HG02610 (cell line): ENCODE data around the gene NR2E3.

Experiments
- ATAC-seq: cut with Tn5 transposase; IDR thresholded peaks from one replicate; pipeline ENCODE4 v1.9.1; 2021; ENCODE audit warnings: mild to moderate bottlenecking, moderate library complexity; ENCODE audit not compliant: unreplicated experiment

Gene NR2E3

DNA sequence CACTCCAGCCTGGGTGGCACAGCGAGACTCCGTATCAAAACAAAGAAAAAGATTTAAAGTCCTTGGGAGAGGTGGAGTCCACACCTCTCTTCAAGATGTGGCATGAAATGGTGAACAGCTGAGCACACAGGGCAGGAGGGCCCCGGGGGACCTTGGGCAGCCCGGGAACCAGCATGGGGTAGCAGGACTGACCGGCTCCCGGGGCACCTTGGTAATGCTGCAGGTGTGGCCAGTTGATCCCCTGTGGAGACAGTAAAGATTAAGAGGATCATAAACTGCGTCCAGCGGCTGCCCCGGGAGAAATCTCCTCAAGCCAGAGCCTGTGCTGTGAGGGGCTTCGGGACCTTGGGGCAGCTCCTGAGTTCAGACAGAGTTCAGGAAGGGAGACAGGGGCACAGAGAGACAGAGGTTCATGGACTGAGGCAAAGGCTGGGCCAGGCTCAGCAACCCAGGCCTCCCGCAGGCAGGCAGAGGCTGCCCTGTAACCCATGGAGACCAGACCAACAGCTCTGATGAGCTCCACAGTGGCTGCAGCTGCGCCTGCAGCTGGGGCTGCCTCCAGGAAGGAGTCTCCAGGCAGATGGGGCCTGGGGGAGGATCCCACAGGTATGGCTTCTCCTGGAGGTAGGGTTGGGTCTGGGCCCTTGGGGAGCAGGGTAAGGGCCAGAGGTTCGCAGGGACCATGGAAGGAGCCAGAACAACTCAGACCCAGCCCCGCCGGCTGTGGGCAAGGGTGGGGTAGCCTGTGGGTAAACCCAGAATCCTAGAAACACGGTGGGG lies at the start of gene NR2E3:
NR2E3 (plus strand) TSS at position 299 of the 780 bp plus-strand sequence; CDS start at position 489, 190 bp downstream.
- no peak for ATAC-seq

DNA sequence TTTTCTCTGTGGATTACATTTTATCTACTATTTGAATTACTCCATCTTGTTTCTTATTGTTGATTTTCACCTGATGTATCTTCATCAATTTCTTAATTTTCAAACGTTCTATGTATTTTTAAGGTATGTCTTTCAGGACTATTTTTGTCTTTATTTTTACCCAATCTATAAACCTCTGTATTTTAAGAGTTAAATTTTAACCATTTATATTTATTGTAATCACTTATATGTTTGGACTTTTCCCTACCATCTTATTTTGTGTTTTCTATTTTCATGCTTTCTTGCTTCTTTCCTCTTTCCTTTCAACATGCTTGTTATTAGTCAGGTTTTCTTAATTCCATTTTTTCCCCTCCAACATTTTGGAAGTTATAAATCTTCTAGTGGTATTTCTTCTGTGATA lies 49.5 kb upstream of the NR2E3 start:
- no peak for ATAC-seq

DNA sequence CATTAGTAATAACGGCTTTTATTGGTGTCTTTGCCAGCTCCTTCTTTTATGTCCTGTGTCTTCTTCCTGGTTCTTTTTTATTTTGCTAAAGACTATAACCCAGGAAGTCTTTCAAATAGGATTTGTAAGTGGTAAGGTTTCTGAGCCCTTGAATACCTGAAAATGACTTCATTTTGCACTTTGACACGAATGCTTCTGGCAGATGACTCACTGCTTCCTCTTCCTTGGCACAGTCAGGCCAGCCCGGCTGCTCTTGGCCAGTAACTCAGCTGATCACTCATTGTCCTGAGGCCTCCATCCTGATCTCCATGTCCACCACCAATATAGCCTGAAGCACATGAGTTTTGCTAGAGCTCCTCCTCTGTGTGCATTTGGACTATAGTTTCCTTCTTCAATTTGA lies 48.7 kb upstream of the NR2E3 start:
- no peak for ATAC-seq

DNA sequence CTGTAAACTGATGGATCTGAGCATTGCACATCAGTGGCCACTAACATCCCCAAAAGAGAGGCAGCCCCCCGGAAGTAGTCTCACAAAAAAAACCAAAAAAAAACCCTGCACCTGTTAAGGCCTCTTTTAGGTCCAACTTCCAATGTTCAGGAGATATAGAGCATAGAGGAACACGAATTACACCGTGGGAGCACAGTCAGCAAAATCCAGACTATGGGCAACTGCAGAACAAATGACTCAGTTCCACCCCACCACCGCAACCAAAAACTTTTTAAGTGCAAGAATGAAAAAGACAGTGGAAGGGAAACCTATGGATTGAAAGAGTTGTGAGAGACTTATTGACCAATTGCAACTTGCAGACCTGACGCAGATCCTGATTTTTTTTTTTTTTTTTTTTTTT lies 42.2 kb upstream of the NR2E3 start:
- no peak for ATAC-seq

DNA sequence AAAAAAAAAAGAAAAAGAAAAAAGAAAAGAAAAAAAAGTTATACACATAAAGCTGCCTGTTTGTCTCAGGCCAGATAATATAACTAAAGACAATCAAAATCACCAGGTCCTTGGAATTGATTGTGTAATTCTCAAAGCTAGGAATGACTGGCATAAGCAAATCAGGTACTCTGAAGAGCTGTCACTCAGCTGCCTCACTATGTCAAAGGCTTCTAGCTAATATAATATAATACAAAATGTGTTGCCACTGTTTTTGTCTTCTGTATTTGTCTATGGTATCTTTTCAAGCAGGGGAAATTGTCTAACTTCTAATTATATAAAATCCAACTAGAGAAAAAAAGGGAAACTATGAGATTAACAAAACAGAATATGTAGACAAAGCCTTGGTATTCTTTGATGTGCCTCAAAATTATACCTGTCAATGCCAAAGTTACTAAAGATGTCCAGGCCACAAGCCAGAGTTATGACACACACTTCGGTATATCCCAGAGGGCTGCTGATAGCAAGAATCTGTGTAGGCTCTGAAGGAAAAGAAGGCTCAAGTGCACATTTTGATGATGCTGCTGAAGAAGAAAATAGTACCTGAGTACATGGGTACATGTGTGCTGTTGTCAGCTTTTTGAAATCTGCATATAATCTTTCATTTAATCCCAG lies 37.0 kb upstream of the NR2E3 start:
- no peak for ATAC-seq

DNA sequence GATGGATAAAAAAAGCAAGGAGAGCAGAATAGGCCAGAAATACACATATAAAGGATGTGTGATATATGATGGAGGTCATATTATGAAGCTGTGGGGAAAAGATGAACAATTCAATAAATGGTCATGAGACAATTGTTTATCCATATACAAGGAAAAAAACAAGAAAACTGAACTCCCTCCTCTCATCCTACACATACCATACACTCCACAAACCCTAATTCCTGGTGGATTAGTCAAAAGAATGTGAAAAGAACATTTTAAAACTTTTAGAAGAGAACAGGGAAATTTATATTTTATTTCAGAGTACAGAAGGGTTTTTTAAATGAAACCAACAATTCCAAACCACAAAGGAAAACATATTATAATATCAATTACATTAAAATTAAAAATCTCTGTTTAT lies 34.5 kb upstream of the NR2E3 start:
- ATAC-seq: no peak

DNA sequence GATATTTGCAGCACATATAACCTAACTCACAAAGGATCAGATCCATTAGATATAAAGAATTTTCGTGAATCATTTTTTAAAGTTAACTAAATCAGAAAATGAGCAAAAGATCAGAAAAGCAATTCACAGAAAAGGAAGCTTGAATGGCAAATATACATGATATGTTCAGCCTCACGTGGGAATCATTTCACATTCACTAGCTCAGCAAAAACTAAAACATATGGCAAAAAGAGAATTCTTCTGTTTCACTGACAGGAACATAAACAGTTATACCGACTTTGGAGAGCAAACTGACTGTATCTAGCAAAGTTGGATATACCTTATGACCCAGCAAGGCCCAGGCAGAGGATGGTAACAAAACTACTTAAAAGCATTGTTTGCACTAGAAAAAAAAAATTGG lies 34.0 kb upstream of the NR2E3 start:
- ATAC-seq: no peak

DNA sequence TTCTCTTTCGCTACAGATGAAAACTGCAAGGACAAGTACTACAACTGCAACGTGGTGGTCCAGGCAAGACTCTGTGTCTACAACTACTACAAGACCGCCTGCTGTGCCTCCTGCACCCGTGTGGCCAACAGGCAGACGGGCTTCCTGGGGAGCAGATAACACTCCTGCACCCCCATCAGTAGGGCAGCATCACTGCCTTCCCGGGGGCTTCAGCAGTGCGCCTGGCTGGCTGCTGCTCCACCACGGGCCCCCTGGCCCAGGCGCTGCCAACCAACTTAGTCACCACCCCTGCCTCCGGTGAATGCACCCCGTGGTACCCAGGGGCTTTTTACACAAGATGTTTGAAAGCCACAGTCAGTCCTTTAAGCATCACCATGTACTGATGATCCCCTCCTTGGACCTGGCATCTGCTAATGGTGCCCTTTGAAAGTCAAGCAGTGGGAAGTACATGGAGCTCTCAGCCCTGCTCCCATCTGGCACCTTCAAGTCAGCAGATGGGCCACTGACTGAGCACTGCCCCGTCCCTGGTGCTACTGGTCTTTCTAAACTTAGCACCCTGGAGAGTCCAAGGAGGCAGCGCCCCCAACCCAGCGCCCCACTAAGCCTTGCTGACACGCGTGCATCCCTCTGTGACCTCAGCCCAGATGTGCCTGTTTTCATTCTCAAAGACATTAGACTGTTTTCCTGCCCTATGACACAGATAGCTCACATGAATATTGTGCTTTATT lies 33.0 kb upstream of the NR2E3 start:
- ATAC-seq: no peak

DNA sequence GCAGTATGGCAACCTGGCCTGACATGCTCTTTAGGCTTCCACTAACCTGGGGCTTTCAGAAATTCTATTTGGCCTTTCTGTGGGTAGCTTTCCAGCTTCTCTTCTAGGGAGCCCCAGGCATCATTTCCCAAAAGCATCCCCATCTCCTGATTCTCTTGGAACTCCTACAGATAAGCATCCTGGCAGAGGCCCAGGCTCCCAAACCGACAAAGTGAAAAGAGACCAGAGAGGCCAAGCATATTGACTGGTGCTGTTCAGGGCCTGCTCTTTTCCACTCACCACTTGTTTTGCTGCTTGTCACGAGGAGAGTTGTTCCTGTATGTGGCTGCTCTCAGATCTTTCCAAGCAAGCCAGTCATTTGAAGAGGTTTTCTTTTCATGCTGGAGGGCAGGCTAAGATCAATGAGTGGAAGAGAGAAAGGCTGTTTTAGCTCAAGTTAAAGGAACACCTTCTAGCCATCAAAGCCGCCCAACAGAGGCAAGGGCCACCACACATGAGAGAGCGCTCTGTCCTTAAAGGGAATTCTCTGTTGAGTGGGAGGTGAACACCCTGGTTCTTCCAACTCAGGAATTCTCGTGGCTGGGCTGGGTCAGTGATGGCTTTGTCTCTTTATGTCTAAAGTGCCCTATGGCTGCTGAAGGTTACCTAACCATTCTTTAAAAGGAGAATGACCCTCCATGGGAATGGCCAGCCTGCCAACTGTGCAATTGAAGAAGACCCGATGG lies 31.1 kb upstream of the NR2E3 start:
- no peak for ATAC-seq

DNA sequence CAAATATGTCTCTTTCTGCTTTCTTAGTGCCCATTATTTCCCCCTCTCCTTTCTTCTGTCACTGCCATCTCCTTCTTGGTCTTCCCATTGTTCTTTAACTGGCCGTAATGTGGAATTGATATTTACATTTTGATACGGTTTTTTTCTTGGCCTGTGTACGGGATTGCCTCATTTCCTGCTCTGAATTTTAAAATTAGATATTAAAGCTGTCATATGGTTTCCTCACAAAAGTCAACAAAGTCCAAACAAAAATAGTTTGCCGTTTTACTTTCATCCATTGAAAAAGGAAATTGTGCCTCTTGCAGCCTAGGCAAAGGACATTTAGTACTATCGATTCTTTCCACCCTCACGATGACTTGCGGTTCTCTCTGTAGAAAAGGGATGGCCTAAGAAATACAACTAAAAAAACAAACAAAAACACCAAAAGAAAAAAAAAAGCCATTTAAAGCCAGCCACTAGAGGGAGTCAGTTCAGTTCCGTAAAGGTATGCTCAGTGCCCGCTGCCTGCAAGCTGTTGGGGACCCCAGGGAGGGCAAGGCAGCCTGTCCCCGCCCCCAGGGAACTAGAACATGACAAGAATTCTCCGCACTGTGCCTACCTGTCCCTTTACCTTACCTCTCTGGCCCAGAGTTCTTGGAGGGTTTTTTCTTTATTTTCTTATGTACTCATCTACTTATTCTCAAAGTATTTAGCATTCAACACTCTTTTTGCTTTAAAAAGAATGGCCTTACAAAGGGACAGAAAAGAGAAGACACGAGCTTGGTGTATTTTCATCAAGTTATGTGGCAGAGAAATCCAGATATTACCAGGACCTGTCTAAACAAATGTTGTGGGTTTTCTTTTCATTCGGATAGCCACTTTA lies 30.0 kb upstream of the NR2E3 start:
- no peak for ATAC-seq

DNA sequence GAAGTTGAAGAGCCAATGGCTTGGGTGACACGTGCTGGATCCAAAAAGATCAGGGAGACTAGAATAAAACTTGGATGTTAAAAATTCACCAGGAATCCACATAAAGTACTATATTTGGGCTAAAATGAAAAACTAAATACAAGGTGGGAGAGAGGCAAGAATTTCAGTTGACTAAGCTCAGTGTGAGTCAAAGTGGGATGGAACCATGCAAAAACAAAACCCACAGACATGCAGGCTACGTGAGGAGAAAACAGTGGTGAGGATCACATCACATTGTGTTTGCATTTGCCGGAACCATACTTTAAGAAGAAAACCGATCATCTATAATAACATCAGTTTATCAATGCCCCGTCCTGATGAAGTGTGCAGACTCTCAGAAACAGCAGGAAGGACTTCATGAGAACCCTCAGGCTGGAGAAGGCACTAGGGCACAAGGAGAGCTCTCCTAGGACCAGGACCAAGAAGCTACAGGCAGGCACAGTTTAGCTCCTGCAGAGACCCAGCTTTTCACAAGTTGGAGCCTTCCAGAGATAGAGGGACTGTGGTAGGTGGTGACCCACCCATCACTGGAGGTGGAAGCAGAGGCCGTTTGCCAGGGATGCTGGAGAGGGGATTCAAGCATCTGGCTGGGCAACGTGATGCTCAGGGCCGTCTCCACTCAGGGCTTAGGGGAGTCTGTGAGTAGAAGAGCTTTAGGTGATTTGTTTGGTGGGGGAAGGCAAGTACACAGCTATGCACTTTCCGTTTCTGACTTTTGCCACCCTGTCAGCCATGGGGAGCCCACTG lies 29.0 kb upstream of the NR2E3 start:
- peak; percentile 59 for ATAC-seq

DNA sequence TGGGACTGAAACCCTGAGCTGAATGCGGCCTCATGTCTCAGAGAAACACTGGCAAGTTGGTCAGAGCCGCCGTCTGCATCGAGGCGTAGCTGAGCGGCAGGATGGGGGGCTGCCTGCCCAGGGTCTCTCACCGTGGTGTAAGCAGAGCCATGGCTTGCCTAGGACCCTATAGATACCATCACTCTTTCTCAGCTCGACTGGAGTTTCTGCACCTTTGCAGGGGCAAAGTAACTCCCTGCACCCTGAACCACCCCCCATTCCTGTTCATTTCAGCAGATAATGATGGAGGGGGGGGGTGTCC lies 28.4 kb upstream of the NR2E3 start:
- ATAC-seq: no peak

DNA sequence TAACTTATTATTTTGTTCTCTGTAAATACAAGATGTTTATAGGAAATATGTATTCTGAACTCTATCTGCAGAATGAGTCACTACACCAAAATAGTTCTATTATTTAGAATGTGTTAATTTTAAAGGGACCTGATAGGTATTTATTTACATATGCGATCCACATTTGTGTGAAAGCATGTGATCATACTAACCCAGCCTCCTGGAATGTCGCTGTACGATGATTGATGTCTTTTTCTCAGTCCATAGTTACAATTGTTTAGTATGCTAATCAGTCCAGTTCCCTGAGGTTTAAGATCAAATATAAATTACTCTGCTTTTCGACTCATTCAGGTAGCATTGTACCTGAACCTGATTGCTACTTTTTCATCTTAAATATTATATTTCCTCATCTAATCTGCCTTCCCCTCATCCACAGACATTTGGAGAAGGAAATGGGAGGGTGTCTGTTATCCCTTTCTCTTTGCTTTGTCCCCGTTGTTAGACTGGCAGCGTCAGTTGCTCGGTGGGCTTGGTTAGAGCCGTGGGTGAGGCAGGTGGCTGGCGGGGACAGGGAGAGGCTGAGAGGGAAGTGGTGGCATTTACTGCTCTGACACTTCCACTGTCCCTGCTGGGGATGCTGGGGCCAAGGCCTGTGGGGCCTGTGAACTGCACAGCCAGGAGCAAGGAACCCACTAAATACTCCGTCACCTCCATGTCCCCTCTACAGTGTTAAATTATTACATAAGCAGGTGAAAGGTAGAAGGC lies 27.8 kb upstream of the NR2E3 start:
- no peak for ATAC-seq

DNA sequence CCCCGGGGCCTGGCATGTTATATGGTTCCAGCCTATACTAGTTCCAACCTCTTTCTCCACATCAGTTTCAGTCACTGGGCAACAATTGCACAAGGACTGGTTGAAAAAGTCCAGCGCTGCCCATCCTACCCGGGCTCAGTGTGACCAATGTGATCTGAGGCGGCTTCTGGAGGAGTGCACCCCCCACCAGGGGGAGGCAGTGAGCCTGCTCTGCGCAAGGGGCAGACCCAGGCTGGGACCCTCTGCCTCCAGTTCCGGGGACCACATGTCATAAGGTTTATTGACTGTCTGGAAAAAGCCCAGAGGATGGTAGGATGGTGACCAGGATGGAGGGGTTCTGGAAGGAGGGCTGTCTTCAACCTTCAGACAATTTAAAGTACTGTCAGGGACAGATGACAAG lies 25.6 kb upstream of the NR2E3 start:
- ATAC-seq: no peak

DNA sequence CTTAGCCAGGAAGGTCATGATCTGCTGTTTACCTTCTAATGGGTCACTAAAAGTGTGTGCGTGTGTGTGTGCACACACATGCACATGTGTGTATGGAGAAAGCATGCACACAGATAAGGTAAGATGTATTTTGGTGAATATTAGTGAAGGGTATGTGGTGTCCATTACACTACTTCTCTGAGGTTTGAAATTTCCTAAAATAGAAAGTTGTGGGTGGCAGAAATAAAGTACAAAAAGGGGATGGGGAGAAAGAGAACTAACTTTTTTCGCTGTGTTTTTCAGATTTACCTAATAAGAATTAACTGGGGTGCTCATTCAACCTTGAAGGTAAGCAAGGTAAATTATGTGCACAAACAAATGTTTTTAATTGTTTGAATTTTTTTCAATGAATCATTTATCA lies 24.4 kb upstream of the NR2E3 start:
- no peak for ATAC-seq

DNA sequence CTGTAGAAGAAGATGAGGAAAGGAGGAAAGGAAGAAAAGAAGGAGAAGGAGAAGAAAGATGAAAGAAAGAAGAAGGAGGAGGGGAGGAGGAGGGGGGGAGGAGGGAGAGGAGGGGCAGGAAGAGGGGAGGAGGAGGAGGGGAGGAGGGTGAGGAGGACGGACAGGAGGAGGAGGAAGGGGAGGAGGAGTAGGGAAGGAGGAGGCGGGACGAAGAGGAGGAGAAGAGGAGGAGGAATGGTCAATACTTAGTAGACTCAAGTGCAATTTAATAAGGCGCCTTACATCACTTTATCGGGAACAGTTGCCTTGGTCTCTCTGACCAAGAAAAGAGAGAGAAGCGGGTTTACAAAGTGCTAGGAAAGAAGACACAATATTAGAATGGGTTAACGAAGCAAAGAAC lies 23.7 kb upstream of the NR2E3 start:
- no peak for ATAC-seq

DNA sequence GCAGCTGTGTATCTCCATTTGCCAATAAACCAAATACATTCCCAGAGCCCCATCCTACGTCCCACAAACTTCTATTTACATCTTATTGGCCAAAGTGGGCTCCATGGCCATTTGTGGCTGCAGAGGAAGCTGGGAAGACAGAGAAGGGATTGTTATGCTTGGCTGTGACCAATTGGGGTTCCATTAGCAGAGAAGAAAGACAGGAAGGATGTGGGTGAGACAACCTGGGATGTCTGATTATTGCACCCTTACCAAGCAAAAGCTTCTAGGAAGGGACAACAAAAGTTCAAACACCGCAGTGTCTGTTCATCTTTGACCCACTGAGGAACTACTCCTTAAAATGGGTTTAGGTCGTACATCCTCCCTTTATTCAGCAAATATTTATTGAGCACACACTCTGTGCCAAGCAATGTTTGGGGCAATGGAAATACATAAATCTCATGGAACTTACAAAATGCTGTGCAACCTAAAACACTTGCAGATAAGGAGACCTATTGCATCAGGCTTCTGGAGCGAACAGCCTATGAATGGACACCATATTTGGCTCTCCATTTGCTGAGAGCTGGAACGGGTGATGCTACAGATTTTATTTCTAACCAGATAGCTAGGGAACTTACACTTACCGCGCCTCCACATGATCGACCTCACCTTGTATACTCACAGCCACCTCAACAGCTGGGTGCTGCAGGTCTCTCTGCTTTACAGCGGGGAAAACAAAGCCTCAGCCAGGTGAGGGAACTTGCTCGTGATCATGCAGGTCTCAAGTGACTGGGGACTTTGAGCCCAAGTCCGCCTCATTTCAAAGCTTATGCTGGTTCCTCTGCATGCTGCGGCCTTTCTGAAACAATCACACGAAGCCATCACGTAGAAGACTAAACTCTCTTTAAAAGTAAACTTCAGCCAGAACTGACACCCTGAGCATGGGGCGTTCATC lies 21.4 kb upstream of the NR2E3 start:
- ATAC-seq: no peak

DNA sequence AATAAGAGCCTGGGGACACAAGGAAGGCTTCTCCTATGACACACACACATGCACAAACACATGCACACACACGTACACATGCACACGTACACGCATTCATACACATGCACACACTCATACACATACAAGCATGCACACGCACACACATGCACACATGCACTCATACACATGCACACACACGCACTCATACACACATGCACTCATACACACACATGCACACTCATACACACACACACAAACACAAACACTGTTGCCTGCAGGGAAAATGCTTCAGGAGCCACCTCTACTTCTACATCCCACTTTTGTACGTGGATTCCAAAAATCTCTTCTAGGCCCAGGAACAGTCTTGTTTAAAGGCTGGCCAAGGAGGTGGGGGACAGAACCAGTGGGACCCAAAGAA lies 20.7 kb upstream of the NR2E3 start:
- no peak for ATAC-seq
